HG03521 (cell line): ENCODE measurements around the gene ORC6.

Experiments used
- ATAC-seq: cut with Tn5 transposase; IDR thresholded peaks from one replicate; pipeline ENCODE4 v1.9.1; 2021; ENCODE audit warnings: mild to moderate bottlenecking, moderate library complexity; ENCODE audit not compliant: unreplicated experiment

The ORC6 gene

DNA sequence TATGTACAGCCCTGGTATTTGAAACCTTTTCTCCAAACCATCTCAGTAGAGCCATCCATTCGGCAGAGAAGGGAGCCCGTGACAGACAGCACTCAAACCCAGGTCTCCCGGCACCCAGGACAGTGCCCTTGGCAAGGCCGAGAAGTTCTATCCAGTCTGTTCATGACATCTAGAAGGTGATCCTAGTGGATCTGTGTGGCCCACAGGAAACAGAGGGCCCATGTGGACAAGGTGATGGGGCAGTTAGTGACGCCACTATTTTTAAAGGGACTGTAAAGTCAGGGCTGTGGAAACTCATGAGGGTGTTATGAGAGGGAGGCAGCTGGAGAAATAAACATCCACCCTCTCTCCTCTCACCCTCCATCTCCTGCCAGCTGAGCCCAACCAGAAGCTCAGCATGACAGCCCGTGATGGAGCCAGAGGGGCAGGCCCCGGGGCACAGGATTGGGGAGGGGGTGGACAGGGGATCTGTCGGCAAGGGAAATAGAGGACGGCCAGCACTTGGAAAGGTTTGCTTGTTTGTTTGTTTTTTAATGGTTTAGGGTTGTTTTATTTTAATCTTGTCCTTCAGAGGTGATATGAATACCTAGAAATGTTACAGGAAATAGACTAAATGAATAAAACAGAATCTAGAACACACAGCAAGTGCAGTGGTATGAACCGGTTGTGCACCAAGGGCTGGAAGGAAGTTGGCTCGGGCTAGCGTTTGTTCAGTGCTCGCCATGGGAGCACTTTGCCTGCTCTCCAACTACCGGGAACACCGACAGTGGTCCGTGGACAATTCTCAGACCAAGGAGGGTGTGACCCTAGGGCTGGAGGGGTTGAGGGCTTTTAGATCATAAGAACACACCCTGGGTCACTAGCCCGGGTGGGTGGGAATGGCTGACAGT is 41.6 kb downstream of the ORC6 start:
- no peak for ATAC-seq

DNA sequence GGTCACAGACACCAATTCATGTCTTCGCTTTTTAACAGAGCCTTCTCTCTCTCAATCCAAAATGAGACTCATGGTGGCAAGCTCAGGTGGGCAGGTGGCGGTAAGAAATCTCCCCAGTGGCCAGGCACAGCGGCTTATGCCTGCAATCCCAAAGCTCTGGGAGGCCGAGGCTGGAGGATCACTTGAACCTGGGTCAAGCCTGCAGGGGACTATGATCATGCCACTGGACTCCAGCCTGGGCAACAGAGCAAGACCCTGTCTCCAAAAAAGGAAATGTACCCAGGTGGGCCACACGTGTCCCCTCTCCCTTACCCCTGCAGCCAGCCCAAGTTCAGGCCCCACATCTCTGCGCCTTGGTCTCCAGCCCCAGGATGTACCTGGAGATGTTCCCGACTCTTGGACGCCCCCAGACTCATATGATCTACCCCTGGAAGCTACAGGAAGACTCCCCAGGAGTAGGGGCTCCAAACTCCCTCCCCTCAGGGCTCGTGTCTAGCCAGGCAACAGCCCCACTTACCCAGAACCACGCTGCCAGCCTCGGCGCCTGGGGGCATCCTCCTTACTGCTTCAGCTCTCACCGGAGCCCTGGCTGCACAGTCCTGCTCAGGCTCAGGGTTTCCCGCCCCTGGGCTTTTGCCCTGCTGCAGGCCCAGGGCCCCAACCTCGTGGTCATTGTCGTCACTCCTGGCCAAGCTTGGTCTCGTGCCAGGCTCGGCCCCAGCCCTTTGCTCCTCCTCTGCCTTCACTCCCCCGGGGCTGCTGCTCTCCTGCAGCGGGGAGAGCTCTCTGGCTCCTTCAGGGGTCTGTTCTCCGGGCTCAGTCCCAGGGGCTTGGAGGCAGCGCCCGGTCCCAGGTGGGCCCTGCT is 42.5 kb downstream of the ORC6 start:
- no peak for ATAC-seq

DNA sequence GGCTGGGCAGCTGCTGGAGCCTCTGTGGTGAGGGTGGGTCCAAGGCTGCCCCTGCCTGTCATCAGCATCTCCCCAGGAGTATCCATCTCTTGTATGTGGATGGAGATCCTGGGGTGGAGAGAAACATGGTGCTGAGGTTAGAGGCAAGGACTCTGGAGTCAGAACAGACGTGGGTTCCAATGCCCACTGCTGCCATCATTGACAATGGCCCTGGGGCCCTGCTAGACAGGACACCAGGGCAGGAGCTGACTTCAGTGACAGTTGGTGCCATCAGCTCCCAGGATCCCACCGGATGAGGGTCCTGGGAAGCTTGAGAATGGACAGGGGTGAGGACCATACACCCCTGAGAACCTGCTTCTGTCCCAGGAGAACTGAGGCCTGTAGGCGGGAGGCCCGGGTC is 43.1 kb downstream of the ORC6 start:
- no peak for ATAC-seq

DNA sequence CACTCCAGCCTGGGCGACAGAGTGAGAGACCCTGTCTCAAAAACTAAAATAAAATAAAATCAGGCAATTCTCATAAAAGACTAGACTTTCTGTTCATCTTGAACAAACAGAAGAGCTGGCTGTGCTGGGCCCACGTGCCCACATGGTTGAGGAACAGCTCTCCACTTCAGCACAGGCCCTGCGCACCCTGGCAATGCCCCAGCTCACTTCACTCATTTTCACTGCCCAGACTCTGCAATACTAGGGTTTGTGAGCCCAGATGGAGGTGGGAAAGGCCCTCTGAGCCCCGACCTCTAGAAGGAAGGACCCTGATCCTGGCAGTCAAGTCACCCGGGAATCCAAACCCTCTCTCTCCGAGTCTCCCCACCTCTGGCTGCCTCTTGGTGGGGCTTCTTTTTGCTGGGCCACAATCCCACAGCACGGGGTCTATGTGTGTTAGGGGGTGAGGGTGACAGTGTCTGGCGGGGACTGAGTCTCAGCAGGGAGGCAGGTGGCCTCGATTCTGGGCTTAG is 43.9 kb downstream of the ORC6 start:
- ATAC-seq, result no peak

DNA sequence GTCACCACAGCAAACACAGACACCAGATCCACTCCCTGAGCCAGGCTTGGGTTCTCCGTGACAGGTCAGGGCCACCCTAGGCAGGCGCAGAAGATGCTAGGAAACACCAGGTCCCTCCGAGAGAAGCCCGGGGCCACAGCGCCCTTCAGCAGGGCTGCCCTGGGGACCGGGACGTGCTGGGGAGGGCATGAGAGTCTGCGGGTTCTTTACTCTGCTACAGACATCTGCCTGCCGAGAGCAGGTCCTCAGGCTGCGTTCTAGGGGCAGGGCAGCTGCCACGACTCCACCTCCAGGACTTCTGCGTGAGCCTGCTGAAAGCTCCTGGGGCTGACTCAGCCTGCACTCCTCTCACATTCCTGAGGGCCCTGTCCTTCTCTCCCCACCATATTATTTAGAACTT is 47.2 kb downstream of the ORC6 start:
- ATAC-seq, result no peak

DNA sequence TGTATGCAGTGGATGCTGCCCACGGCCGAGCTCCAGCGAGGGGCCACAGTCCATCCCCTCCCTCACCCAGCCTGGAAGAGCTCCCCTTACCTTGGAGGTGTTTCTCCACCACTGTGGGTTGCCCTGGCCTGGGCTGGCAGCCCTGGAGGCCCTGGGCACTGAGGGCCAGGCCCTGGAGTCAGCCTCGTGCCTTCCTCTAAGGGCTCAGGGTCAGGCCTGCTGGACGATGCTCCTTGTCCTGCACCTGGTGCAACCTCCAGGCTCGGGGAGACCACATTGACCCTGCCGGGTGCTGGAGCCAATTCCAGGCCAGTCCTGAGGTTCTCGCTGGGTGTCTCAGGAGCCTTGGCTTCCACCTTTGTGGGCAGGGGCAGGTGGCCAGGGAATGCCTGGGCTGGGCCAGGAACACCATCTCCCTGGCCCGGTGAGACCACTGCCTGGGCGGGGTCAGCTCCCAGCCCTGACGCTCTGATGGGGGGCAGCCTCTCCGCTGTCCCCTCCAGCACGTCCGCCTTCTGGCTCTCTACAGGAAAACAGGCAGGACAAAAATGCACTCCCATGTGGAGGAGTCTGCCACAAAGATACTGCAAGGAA is 48.3 kb downstream of the ORC6 start:
- no peak for ATAC-seq

DNA sequence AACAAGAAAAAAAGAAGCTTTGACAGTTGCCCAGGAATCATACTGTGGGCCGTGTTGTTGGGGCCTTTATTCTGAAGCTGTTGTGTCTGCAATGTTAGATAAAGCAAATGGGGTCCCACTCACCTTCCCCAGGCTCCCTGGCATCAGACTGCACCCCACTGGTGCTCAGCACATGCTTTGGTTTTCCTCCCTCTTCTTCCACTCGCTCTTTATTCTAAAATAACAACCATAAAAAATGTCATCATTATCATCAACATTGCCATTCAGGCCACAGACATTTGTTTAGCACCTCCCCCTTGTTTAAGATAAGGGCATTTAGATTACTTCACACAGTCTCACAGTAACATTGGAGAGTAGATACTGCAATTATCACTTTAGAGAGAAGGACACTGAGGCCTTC is 50.5 kb downstream of the ORC6 start:
- ATAC-seq, result no peak

DNA sequence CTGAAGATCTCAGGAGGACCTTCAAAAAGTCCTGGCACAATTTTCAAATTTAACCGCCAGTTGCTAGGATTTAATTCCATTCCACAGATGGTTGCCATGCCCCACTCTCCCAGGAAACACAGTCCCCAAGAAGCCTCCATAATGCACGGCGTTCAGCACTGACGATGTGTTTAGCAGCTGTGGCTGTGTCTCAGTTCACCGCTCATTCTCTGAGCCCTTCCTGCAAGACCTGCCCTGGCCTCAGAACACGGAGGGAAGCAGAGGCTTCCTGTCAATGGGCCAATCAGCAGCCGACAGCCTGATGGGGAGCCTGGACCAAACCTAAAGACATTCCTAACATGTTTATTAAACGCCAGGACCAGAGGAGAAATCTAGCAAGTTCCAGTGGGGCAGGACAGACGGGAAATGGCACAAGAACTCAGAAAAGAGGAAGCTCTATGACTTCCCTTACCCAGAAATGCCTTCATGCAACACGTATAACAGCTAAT is 53.8 kb downstream of the ORC6 start:
- ATAC-seq, result no peak

DNA sequence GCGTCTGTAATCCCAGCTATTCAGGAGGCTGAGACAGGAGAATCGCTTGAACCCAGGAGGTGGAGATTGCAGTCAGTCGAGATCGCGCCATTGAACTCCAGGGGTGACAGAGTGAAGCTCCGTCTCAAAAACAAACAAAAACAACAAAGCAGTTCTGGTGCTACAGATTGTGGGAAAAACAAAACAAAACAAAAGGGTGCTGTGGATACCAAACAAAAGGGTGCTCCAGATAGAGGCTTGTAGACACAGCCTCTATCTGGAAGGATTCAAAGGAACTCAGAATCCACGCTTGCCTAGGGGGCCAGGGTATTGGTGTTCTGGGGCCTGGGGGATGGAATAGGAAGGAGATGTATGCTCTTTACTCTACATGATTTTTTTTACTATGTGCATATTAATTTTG is 56.2 kb downstream of the ORC6 start:
- ATAC-seq, result no peak

DNA sequence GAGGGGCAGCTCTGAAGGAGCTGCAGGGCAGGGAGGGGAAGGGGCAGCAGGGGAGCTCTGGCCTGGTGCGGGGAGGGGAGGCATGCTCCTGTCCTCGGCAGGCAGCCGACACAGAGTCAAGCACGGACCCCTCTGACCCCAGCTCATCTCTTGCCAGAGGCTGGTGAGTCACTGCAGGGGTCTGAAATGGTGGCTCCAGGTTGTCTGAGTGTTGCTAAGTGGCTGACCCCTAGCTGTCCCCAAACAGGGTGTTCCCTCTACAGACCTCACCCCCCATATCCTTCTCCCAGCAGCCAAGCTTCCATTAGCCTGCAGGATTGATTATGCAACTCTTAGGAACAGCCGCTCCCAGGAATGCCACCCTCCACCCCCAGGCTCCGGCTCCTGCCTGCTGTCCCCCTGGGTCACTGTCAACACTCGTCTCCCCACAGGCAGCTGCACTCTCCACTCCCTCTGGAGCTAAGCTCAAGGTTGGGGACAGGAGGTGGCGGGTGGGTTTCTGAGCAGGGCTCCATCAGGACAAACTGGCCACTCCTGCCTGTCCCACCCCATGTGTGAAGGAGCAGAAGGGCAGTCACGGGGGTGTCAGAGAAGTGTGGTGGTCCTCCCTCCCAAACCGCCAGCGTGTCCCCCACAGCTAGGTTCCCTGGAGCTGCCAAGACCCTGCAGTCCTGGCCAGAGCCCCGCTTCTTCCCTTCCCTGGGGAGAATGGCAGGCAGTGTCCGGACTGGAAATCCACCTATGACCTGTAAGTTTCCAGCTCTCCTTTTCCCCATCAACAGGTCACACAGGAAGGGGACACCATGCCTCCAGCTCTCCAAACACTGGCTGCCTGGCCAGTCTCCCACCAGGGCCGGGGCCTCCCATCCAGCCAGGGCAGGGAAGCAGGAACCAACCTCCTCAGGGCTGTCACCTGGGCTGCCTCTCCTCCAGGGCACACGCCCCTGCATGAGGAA is 57.6 kb downstream of the ORC6 start:
- ATAC-seq, result no peak
